ENCODE results near the gene KIAA0513. TPM values are rescaled to one million over a fixed set of nuclear protein-coding genes. Genes with fewer than 3 reads are reported as not detected.
A peak's percentile ranks its signal among the peaks of the same experiment; 100 is the strongest.
"Not testable (repeated sequence)": the region's sequence is repeated elsewhere in the genome, so short reads cannot be mapped to it uniquely, and the experiment has no call there.

The KIAA0513 gene
- total RNA-seq, 4 donors from 2014 or later, result 14.8 to 43.4 (median 28.5) TPM

DNA sequence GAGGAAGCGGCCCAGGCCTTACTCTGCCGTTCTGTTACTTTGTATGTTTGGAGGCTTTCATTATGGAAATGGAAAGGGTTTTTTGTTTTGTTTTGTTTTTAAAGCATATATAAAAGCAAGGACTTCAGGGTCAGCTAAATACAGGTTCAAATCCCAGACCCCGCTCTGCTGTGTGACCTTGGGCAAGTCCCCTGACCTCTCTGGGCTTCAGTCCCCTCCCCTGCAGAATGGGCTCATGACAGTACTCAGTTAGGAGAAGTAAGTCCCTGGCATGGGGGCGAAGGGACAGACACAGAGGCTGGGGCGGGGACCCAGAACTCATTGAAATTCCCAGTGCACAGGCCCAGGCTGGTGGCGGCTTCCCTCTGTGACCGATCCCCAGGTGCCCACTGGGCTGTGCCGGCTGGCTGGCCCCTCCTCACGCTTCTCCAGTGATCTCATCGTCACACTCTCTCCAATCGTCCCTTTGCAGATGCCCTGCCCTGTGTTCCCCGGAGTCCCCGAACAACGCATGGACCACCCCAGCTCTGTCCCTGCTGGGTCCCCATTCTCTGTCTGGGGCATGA lies 85.7 kb downstream of the KIAA0513 start:
- H3K9me3 ChIP-seq, result no peaks in the 10 kb centered on the region
- H3K36me3 ChIP-seq, result no peaks in the 10 kb centered on the region
- TF ChIP-seq EP300 (IDR thresholded peaks at IDR 0.05), result no peak
- no peak for TF ChIP-seq POLR2AphosphoS5 (IDR thresholded peaks at IDR 0.05)
- TF ChIP-seq, protein P1, sequence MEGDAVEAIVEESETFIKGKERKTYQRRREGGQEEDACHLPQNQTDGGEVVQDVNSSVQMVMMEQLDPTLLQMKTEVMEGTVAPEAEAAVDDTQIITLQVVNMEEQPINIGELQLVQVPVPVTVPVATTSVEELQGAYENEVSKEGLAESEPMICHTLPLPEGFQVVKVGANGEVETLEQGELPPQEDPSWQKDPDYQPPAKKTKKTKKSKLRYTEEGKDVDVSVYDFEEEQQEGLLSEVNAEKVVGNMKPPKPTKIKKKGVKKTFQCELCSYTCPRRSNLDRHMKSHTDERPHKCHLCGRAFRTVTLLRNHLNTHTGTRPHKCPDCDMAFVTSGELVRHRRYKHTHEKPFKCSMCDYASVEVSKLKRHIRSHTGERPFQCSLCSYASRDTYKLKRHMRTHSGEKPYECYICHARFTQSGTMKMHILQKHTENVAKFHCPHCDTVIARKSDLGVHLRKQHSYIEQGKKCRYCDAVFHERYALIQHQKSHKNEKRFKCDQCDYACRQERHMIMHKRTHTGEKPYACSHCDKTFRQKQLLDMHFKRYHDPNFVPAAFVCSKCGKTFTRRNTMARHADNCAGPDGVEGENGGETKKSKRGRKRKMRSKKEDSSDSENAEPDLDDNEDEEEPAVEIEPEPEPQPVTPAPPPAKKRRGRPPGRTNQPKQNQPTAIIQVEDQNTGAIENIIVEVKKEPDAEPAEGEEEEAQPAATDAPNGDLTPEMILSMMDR (IDR thresholded peaks at IDR 0.05), result no peak
- H3K27me3 ChIP-seq, result no peaks in the 10 kb centered on the region
- ATAC-seq, result no peak
- WGBS, 2 donors (ENCODE audit: low coverage in 1 of 2), result 79 to 84% methylated on average over 9 to 11 of the region's 14 CpGs
- no peak overlapping the region for H3K27ac ChIP-seq
- peaks cover 0 to 11% (median 0%) of the 10 kb centered on the region in 3 donors for H3K4me1 ChIP-seq
- H3K4me3 ChIP-seq, result no peak overlapping the region

DNA sequence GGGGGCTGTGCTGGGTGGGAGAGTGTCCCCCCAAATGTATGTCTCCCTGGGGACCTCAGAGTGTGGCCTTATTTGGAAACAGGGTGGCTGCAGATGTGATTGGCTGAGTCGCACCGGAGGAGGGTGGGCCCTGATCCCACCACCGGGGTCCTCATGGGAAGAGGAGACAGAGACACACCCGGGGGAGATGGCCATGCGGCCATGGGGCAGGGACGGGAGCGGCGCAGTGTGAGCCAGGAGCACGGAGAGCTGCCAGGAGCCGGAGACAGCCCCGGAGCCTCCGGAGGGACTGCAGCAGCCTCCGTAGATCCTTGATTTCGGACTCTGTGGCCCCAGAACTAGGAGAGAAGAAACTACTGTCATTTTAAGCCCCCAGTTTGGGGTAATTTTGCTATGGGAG lies 86.3 kb downstream of the KIAA0513 start:
- no peak for TF ChIP-seq POLR2AphosphoS5 (IDR thresholded peaks at IDR 0.05)
- TF ChIP-seq POLR2A (IDR thresholded peaks at IDR 0.05), result no peak
- TF ChIP-seq, protein P1 (IDR thresholded peaks at IDR 0.05), result no peak
- TF ChIP-seq EP300 (IDR thresholded peaks at IDR 0.05), result no peak
- 20% methylated on average over 1 of the region's 14 CpGs; no CpG with 5 or more reads in 1 of the 2 donors for WGBS, 2 donors (ENCODE audit: low coverage in 1 of 2)
- no peak for ATAC-seq

DNA sequence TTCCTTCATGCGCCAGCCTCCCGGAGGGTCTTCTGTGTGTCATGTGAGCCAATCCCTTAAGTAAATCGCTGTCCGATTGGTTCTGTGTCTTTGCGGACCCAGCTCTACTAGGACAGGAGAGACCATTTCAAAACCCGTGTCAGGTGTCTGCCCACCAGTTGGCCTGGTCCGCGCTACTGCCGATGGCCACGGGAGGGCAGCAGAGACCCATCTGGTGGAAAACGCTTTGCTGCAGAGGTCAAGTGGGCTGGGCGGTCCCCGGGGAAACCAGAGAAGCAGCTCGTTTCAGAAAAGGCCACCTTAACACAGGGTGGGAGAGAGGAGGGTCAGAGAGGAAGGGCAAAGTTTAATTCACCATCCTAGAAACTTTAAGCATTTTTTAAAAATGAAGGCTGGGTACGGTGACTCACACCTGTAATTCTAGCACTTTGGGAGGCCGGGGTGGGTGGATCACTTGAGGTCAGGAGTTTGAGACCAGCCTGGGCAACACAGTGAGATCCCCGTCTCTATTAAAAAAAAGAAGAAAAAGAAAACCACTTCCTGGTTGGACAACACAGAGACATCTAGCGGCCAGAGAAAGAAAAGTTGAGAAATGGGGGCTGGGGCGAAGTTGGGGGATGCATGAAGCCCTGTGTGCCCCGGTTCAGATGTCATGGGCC lies 87.4 kb downstream of the KIAA0513 start:
- no peaks in the 10 kb centered on the region for H3K36me3 ChIP-seq
- peak overlapping the region in 2 of 4 donors; percentile 10 to 24 for H3K27ac ChIP-seq
- no peak for TF ChIP-seq EP300 (IDR thresholded peaks at IDR 0.05)
- TF ChIP-seq POLR2AphosphoS5 (IDR thresholded peaks at IDR 0.05), result no peak
- TF ChIP-seq, protein P1 (IDR thresholded peaks at IDR 0.05), result peak in 3 of 4 experiments; percentile 95 to 98 (median 97)
- TF ChIP-seq POLR2A (IDR thresholded peaks at IDR 0.05), result no peak
- H3K4me1 ChIP-seq, result peaks cover 0 to 11% (median 0%) of the 10 kb centered on the region in 3 donors
- no peaks in the 10 kb centered on the region for H3K9me3 ChIP-seq
- ATAC-seq, result peak; percentile 87
- H3K4me3 ChIP-seq, result no peak overlapping the region
- 11 to 25% methylated on average over 7 to 11 of the region's 20 CpGs for WGBS, 2 donors (ENCODE audit: low coverage in 1 of 2)
- H3K27me3 ChIP-seq, result no peaks in the 10 kb centered on the region

More for the DNA sequence above, 86.3 kb downstream of the KIAA0513 start:
- H3K4me1 ChIP-seq, result peaks cover 0 to 11% (median 0%) of the 10 kb centered on the region in 3 donors
- H3K27me3 ChIP-seq, result no peaks in the 10 kb centered on the region
- no peaks in the 10 kb centered on the region for H3K9me3 ChIP-seq
- H3K36me3 ChIP-seq, result no peaks in the 10 kb centered on the region
- no peak overlapping the region for H3K27ac ChIP-seq
- no peak overlapping the region for H3K4me3 ChIP-seq

DNA sequence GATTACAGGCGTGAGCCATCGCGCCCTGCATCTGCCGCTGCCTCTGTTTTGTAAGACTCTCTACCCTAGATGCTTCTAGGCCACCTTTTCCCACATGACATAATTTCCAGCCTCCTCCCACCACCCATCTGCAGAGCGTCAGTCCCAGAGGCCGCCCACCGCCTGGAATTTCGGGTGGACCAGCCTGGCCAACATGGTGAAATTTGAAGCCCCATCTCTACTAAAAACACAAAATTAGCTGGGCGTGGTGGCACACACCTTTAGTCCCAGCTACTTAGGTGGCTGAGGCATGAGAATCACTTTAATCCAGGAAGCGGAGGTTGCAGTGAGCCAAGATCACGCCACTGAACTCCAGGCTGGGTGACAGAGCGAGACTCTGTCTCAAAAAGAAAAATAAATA lies 89.8 kb downstream of the KIAA0513 start:
- peaks cover 0 to 11% (median 0%) of the 10 kb centered on the region in 3 donors for H3K4me1 ChIP-seq
- no peaks in the 10 kb centered on the region for H3K9me3 ChIP-seq
- WGBS, 2 donors (ENCODE audit: low coverage in 1 of 2), result 70 to 98% methylated on average over 2 to 8 of the region's 12 CpGs
- no peaks in the 10 kb centered on the region for H3K36me3 ChIP-seq
- no peak for ATAC-seq
- H3K27me3 ChIP-seq, result no peaks in the 10 kb centered on the region
- H3K27ac ChIP-seq, result no peak overlapping the region
- TF ChIP-seq POLR2A (IDR thresholded peaks at IDR 0.05), result no peak
- TF ChIP-seq POLR2AphosphoS5 (IDR thresholded peaks at IDR 0.05), result no peak
- TF ChIP-seq EP300 (IDR thresholded peaks at IDR 0.05), result no peak
- TF ChIP-seq, protein P1 (IDR thresholded peaks at IDR 0.05), result no peak
- H3K4me3 ChIP-seq, result no peak overlapping the region

DNA sequence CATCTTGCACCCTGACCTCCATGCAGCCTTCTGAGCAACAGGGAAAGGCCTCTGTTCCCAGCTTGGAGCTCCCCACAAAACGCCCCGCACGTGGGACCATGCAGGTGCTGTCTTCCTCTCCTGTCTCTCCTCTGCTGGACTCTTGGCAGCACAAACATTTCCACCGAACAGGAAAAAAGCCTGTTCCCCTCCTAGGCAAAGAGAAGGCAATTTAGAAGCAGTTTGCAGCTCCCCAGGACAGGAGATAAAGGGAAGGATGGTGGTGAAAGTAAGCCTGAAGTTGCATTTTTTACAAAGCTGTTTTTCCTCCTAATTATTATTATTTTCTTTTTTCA lies 92.4 kb downstream of the KIAA0513 start:
- Histone ChIP-seq H3K36me3 (no peaks in the 10 kb centered on the region), H3K9me3 (no peaks in the 10 kb centered on the region), H3K4me1 (peaks cover 0 to 7% (median 0%) of the 10 kb centered on the region in 3 donors), H3K4me3 (no peak overlapping the region), H3K27ac (no peak overlapping the region), H3K27me3 (no peaks in the 10 kb centered on the region)
- no peak for ATAC-seq
- no peak for TF ChIP-seq EP300 (IDR thresholded peaks at IDR 0.05)
- no peak for TF ChIP-seq POLR2AphosphoS5 (IDR thresholded peaks at IDR 0.05)
- TF ChIP-seq, protein P1 (IDR thresholded peaks at IDR 0.05), result no peak
- no peak for TF ChIP-seq POLR2A (IDR thresholded peaks at IDR 0.05)
- WGBS, 2 donors (ENCODE audit: low coverage in 1 of 2), result 60 to 79% methylated on average over 1 to 4 of the region's 4 CpGs

DNA sequence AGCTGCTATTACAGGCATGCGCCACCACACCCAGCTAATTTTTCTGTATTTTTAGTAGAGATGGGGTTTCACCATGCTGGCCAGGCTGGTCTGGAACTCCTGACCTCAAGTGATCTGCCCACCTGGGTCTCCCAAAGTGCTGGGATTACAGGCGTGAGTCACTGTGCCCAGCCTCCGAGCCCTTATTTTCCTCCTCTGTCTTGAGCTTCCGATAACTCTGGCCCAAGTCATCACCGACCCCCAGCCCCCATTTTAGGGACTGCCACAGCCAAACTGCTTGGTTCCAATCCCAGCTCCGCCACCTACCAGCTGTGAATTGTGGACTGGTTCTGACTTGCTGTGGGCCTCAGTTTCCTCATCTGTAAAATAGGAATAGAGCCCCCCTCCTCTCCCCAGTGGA lies 95.8 kb downstream of the KIAA0513 start:
- H3K36me3 ChIP-seq, ATAC-seq, H3K4me3 ChIP-seq, H3K27me3 ChIP-seq, H3K9me3 ChIP-seq: not testable (repeated sequence)
- Histone ChIP-seq H3K4me1 (peaks cover 0 to 25% (median 8%) of the 10 kb centered on the region in 3 donors), H3K27ac (peak overlapping the region in 3 of 4 donors; percentile 41 to 56 (median 49))
- WGBS, 2 donors (ENCODE audit: low coverage in 1 of 2), result 96 to 100% methylated on average over 3 to 4 of the region's 6 CpGs
